H1 (cell line): ENCODE data around the gene KCNQ2. TPM values are rescaled to one million over a fixed set of nuclear protein-coding genes. Genes with fewer than 3 reads are reported as not detected.

Source experiments
- polyA plus RNA-seq, 7 experiments: library from polyadenylated mRNA; depleted of rRNA in 3 of 7; stranded (reverse) in 5 of 7; unstranded in 2 of 7; fragments of >200 nt in 5 of 7; fragments of 200-250 nt in 2 of 7; gene quantifications; 1 replicate in 5 of 7; 2 replicates in 1 of 7; 4 replicates in 1 of 7; pipeline versions ENCODE4 v1.2.1 to v1.2.3, GENCODE V29; 2011 to 2013; ENCODE audit warnings: missing spikeins in 2 of 7, mixed read lengths in 2 of 7
- total RNA-seq: library from RNA; stranded (reverse); fragmentation: NEBNext Ultra II Directional; extraction: Animal tissue kit (Norgen Biotek cat#: 25700); gene quantifications from 2 replicates; pipeline ENCODE4 v1.2.1, GENCODE V29; 2021
- TF ChIP-seq, protein P1 (sequence below): IDR thresholded peaks from 2 replicates; pipeline ENCODE4 v1.6.1; 2011; ENCODE audit warnings: low read depth, mild to moderate bottlenecking, low read length; ENCODE audit not compliant: insufficient read depth

KCNQ2 gene
- total and polyA plus RNA-seq, 2 of the 8 experiments (the other 6 are each of a cell fraction or from before 2014, with no cell fraction given) = 82.6 to 243 TPM

DNA sequence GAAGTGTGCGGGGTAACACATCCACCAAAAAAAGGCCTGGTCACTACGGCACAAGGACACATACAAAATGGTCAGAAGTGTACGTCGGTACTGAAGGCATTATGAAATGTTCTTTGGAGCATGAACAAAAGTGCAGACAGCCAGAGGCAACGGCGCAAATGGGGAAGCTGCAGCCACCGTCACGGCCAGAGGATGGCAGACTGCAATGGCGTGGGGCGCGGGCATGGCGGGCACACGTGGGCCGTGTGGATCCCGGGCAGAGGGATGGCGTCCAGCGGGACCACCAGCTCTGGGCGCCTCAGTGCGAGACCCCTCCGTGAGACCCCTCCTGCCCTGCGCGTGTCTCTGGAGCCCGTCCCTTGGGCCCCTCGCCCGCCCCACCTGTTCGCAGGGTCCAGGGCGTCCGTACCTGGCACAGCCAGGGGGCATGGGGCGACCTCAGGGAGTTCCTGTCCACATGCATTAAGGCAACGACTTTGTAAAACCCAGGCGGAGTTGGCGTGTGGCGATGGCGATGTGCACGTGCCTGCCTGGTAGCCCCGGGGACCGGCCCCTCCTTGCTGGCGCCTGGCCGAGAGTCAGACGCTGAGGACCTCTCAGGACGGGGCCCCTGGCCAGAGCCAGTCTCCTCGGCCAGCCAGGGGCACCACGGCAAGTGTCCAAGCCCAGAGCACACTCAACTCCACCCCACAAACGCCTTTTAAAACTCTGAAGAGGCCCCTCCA lies 71.8 kb downstream of the KCNQ2 start (continued):
- TF ChIP-seq, protein P1, sequence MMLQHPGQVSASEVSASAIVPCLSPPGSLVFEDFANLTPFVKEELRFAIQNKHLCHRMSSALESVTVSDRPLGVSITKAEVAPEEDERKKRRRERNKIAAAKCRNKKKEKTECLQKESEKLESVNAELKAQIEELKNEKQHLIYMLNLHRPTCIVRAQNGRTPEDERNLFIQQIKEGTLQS = no peak
